ENCODE measurements around the gene PTPN14.

The PTPN14 gene

DNA sequence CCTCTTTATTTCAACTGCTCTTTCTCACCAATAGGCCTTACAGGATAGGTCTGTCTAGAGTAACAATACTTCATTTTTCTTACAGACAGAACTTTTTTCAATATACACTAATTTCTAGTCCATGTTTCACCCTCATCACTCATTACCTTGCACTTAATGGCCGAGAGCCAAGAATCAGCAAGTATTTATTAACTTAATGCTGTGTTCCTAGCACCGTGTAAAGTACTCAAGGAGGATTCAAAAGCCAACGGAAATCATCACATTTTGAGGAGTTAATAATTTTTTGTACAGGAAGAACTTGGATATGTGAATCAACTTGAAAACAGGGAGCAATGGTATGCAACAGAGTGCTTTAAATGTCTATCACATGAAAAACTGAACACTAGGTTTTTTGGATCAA, 102.0 kb downstream of the PTPN14 start:
- DNase-seq, result no peak

DNA sequence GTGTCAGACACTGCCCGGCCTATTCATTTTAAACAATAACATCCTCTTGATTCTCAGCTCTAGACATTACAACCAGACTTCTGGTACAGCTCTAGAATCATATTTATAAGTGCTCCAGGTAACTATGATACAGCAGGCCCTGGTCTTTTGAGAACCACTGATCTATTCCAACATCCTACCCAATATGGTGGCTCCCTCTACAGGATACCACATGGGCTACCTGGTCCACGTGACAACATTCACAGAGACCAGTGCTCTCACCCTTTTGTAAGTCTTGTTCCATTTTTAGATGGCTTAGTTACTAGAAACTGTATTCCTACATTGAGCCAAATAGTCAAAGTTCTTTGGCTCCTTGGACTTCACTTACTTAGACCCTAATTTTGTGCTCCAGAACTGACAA, 102.9 kb downstream of the PTPN14 start:
- no peak for DNase-seq

DNA sequence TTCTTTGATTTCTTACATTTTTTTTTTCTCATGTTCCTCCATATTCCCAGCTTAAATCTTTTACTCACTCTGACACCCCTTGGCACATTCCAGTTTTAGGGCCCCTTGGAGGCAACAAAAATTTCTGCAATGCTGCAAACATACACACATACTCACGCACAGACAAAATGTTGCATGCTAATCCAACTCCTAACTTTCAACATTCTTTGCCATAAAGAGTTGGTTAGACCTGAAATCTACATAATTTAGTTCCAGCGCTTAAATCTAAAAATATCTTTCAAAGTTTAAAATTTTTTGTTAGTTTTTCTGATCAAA, 103.9 kb downstream of the PTPN14 start:
- DNase-seq, result no peak

DNA sequence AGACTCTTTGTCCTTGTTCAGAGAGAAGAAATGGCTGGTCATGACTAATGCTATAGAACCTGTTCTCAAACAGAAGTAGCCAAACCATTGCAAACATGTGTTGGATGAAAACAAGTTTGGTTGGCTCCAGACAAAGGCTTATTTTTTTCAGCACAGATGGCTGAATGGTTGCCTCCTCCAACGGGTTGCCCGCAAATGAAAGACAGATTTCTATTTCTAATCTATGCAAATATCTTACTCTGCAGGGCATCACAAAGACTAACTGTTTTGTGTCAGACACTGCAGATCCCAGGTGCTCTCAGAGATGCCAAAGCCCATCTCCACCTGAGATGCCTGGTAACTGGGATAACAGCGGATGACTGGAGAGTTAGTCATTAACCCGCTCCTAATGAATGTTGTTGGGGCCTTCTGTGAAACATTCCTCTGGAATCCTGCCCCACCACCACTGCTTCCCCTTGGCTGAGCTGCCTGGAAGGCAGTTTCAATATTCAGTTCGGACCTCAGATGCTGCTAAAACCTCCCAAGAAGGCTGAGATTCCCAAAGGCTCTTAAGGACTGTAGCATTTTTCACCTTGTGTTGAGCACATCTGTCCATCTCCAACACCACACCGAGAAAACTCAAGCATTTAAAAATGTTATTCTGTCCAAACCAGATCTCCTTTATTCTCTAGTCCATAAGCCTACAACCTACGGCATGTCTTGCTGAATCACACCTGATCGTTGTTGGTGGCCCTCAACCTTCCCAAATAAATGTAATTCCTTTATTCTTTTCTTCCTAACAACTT, 104.4 kb downstream of the PTPN14 start:
- DNase-seq, result no peak

DNA sequence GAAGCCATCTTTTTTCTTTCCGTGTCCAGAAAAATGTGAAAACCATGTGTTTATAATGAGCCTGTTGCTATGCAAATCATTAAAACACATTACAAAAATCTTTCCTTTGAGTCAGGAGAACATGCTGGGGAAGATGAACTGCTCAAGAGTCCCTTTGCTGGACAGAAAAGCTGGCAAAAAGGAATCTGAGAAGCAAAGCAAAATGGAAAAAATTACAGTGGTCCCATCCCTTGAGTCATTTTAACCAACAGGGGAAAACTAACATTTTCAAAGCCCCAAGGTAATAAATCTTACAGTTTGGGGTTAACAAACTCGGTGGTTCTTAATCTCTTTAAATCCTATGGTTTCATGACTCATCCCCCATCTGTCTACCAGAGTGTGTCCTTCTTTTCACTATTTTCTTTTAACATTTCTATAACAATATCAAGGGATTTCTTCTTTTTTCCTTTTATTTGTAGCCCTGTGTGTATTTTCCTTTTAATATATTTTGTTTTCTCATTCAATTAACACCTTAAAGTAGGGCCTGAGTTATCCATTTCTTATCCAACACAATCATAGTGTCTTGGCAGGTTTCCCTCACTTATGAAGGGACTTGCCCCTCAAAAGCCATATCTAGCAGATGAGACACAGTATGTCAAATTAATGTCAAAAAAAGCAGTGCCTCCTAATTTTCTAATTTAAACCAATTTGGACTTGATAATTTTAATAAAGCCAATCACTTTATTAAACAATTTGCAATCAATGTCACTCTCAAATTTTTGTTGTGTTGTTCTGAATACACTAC, 105.4 kb downstream of the PTPN14 start:
- no peak for DNase-seq

DNA sequence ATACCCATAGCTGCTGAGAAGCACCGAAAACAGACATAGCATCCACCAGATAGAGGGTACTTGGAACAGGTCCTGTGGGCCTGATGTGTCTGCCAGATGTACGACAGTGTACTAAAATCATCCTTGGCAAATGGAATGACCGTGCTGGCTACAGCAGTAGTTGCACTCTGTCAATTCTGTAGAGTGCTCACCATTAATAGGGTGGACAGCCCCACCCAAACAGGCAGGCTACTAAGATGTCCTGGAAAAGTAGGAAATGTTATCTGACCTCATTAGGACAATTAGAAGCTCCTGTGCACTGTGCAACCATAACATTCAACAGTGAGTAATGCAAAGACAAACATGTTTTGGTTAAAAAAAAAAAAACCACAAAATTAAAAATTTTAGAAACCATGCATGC, 106.2 kb downstream of the PTPN14 start:
- DNase-seq, result no peak

DNA sequence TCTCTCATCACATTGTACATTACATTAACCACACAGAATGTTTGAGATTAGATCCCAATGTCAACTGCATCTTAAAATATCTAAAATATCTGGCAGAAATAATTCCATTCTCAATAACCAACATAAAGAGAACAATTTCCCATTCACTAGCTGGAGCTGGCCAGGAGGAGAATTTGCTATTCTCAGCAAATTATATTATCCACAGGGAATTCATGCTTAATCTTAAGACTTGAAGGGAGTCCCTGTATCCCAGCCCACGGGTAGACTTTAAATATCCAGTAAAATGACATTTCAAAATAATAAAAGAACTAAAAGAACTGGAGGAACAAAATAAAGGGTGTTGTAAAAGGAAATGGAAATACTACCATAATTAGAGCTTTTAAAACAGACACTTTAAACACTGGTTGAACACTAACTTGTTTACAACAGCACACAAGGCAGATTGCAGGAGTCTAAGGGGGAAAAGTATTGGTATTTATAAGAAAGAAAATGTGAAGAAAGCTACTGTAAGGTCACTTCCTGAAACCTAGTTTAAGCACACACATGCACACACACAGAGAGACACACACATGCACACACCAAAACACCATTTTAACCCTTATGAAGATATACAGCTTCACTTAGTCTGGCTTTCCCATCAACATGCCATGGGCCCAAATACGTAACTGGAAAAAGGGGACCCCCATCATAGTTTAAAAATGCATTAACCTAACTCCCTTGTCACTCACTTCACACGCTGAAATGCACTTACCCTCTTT, 107.0 kb downstream of the PTPN14 start:
- DNase-seq, result no peak

DNA sequence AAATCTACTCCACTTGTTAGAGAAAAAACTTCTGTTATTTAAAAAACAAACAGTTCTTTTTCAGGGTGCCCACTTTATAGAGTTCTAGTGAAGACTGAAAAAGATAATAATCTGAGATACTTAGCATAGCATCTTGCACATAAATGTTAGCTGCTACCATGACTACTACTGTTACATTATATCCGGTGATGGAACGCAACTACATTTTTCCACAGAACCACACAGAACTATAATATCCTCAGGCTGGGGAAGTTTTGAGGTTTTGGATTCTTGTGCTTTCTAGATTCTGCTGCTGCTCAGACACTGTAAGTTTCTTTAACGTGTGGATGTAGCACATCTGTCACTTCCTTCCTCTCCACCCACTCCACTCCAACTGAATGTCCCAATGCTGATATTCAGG, 110.3 kb downstream of the PTPN14 start:
- DNase-seq, result no peak

DNA sequence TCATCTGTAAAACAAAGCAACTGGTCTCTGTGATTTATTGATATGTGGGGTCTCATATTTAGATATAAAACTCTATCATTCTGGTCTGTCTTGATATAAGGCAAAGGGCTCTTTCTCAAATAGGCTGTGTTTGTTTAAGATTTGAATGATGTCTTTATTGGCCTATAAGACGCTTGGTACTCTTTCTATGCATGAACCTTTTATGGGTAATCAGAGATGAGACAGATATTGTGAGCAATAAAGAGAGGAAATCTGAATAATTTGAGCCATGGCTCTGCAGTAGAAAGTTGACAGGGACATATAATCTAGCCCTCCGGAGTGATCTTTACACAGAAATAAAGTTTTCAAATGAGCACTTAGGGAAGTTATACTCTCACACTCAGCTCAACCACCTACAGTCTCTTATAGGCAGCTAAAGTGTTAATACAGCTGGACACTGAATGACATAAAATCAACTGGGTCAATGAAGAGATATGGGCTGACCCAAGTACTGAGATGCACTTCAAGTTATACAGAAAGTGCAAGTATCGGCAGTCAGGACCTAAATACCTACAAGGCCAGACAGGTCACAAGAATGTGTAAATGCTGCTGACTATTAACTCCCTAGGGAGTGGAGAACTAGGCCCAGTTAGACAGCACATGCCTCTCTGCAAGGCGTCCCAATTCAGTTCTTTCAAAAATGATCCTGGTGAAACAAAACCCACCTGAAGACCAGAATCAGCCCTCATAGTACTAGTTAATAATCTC, 111.0 kb downstream of the PTPN14 start:
- DNase-seq, result no peak

DNA sequence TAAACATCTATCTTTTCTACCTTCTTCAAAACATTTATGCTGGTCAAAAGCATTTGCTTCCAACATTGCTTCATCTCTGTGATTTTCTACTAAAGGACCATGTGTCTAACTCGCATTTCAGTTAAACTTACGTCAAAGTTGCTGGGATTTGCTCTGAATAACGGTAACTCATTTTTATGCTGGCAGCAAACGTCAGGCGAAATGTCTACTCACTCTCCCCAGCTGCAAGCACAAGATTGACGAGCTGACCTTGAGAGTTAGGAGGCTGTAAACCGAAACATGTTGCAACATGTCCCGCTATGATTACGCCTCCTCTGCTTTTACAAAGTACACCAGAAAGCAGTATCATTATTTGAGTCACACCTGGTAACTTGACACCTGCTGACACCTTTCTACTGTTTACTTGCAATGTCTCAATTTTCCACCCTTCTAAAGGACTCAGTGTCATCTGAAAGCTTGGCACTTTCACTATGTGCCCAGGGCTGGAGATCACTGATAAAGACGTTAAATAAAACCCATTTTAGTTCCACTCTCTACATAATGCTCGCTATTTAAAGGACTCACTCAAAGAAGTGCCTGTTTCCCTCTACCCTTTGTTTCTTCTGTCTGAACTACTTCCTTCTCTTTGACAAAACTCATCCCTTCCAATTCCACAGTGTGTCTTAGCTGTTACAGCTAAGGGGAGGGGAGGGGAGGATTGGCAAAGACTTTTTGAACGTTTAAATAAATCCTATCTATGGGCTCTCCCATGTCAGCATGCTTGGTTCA, 111.9 kb downstream of the PTPN14 start:
- DNase-seq, result no peak

DNA sequence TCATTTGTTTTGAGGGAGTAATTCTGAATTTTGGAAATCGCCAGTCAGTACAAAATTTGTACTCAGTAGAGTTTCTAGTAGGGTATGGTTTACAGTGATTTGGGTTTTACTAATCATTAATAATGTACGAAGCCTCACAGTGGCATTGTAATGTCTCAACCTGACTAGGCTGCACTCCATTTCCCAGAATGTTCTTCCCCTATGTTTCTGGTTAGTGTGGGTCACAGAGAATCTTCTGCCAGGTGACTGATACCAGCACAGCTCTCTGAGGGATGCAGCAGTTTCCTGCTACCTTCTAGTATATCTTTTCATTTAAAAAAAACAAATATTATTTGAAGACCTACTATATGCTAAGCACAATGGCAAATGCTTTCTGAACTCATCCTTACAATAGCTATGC, 112.9 kb downstream of the PTPN14 start:
- no peak for DNase-seq

DNA sequence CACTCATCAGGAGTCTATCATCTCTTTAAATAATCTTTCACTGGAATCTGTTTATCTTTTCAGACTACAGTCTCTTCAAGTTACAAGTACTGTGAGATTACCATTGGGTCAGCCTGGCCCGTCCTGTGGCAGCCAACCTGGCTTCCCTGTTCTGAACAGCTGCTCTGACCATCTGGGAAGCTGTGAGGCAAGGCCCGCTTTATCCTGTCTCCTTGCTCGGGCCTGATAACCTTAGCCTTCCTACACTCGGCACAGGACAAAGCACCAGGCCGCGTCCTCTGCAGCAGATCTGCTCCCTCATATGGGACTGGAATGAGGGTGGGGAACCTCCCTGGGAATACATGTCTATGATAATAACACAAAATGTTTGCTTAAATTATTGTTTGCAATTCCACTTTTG, 113.3 kb downstream of the PTPN14 start:
- no peak for DNase-seq

DNA sequence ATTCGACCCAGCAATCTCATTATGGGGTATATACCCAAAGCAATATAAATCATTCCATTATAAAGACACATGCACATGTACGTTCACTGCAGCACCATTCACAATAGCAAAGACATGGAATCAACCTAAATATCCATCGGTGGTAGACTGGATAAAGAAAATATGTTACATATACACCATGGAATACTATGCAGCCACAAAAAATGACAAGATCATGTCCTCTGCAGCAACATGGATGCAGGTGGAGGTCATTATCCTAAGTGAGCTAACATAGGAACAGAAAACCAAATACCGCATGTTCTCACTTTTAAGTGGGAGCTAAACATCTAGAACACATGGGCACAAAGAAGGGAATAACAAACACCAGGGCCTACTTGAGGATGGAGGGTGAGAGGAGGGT, 115.5 kb downstream of the PTPN14 start:
- DNase-seq, result no peak

DNA sequence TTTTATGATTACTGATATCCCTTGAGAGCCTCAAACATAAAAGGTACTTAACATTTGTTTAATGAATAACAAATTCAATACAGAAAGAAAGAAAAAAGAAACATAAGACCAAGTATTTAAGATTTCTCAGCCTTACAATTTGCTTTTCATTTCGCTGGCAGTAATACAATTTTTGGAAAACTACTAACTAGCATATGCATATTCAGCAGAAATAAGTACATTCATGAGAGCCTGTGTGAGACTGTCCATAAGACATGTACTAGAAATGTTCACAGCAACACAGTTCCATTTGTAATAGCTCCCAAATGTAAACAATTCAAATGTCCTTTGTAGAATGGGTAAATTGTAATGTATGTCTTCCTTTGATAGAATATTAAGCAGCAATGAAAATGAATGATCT, 119.2 kb downstream of the PTPN14 start:
- no peak for DNase-seq

DNA sequence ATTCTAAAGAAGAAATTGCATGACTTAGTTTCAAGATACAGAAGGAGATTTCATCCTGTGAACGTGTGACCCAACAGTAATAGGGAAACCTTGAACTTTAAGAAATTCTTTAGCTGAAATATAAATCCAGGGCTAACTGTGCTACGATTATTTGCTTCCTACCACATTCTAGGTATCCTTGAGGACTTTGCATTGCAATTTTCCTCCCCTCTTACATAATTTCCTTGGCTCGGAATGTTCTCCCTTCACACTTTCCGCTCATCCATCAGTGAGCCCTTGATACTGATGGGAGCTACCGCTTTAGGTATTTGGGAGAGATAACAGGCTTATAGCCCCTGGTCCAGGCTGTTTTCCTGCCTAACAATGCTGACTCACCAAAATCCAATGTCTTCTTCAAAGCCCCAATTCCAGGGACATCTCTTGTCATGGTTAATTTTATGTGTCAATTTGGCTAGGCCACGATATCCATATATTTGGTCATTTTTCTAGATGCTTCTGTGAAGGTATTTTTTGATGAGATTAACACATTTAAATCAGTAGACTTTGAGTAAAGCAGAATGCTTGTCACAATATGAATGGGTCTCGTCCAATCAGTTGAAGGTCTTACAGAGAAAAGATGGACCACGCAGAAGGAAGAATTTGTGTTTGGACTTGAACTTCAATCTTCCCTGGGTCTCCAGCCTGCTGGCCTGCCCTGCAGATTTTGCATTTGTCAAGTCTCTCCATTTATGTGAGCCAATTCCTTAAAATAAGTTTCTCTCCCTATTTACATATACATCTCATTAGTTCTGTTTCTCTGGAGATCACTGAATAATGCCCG, 121.2 kb downstream of the PTPN14 start:
- DNase-seq, result no peak

DNA sequence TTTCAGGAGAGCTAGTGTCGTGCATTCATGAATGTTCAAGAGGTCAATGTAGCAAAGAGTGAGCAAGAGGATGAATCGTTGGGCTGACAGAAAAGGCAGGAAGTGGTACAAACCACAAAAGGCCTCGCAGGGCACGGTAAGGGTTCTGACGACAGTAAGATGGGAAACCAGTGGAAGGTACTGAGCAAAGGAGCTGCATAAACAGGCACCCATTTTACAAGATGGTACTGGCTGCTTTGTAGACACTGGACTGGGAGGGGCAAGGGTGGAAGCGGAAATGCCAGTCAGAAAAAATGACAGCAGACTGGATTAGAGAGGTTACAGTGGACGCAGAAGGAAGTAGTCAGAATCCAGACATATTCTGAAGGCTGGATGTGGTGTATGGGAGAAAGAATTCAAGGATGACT, 123.5 kb downstream of the PTPN14 start:
- peak; percentile 7 to 33 for DNase-seq

DNA sequence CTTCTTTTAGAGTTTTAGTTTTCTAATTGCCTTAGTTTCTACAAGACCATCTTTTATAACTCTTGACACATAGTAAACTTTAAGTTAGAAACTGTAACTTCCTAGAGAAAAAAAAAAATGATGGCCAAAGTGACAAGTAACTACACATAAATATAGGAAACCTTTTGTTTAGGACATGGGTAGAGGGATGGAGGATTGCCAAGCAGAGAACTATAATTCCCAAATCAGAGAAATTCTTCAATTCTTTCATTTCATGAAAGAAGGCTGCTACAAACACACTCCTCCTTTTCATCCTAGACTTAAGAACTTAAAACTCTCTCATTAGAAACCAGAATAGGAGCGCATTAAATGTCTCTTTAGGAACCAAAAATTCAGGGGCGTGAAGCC, 125.0 kb downstream of the PTPN14 start:
- no peak for DNase-seq

DNA sequence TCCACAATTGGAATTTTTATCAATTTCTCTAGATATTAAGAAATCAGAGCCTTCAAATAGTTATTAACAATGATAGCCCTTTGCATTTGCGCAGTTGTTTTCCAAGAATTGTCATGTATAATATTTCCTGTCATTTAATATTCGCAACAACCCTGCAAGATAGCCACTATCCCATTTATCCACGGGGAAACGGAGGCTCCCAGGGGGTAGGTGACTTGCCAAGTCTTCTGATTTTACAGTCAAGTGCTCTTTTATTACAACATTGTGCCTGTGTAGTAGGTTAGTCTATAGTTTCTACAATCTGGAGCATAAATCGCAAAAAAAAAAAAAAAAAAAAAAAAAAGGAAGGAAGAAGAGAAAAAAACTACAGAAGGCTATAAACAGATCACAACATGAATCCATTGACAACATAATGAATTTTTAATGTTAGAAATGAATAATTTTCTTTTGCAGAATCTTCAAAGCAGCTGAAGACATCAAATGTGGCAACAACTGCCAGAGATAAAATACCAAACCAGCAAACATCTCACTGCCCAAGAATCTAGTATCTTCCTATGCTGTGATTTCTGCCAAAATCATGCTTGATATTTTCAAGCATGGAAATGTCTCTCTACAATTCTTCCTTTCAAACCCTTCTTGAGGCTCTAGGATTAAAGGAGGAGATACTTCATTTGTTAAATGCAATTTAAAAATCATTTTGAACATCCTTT, 125.5 kb downstream of the PTPN14 start:
- DNase-seq, result no peak

DNA sequence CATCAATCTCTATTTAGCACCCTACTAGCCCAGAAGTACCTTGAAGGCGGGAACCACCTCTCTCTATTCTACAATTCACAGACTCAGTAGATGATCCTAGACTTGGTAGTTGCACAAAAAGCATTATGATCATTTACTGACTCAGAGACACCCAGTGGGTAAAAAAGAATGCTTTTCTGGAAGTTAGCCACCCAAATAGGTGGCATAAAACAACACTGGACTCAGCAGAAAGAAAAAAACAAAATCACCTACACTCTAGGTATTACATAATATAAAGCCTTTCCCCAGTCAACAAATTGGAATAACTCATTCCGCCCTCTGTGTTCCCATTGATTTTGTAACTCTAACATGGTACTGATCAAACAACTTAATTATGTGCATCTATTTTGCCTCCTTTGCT, 126.3 kb downstream of the PTPN14 start:
- DNase-seq, result no peak

DNA sequence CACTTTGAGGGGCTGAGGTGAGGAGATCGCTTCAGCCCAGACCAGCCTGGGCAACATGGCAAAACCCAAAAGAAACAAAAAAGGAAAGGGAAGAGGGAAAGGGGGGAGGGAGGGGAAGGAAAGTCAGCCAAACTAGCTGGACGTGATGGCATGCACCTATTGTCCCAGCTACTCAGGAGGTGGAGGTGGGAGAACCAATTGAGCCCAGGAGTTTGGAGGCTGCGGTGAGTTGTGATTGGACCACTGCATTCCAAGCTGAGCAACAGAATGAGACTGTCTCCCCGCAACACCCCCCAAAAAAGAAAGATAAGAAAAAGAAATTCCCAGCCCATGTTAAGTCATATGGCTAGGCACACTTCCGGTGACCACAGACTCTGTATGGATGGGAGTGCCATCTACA, 128.4 kb downstream of the PTPN14 start:
- no peak for DNase-seq

DNA sequence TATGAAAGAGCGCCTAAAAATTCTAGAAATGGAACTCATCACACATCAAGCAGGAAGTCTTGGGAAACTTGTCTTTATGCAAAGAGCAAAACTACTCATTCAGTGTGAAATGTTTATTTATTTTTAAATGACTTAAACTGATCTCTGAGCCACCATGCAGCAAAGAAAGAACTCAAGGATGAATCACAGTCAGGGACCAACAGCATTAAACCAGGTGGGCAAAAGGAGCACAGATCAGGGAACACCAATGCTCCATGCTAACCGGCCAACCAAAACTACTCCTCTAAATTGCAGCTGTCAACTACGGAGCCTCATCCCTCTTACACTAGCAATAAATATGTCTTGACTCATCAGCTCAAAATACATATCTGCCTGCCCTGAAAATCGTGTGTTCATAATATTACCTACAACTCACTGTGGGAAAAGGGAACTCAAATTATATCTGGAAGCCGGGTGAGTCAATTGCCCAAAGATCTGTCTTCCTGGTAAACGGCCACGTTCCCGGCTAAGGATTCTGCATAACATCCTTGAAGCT, 129.2 kb downstream of the PTPN14 start:
- no peak for DNase-seq

Measured in stimulated activated CD4-positive, alpha-beta T cell treated with anti-CD3 and anti-CD28 coated beads, Interleukin-4, amount 100 ng/mL, for 4 hours (primary cell).